GM20000 (cell line): ENCODE results near the gene KCNH2.

Experiments used
- DNase-seq: peaks from one replicate; pipeline ENCODE4 v3.0.0; 2012; ENCODE audit warnings: low spot score
- CTCF ChIP-seq: IDR thresholded peaks from 2 replicates; pipeline ENCODE4 v1.5.1; 2012; ENCODE audit warnings: mild to moderate bottlenecking, control low read depth; ENCODE audit errors: extremely low read depth, missing control alignments

Gene KCNH2

GRCh38 chr7:150975536-150976319, 2.4 kb downstream of the KCNH2 start:
- TF ChIP-seq CTCF = no peak
- DNase-seq = no peak

GRCh38 chr7:150974468-150975391, 3.4 kb downstream of the KCNH2 start:
- peak; percentile 88 for DNase-seq
- peak; percentile 16 for TF ChIP-seq CTCF

GRCh38 chr7:150973571-150974451, 4.3 kb downstream of the KCNH2 start:
- DNase-seq = no peak
- no peak for TF ChIP-seq CTCF

- no peak for DNase-seq
- no peak for TF ChIP-seq CTCF
These were observed 5.4 kb downstream of the KCNH2 start for GRCh38 chr7:150972741-150973140.

GRCh38 chr7:150972023-150972468, 6.1 kb downstream of the KCNH2 start:
- DNase-seq = no peak
- TF ChIP-seq CTCF = no peak

GRCh38 chr7:150971242-150972022, 6.7 kb downstream of the KCNH2 start:
- TF ChIP-seq CTCF = no peak
- DNase-seq = no peak
